ENCODE results near the gene ZNF764. TPM values are rescaled to one million over a fixed set of nuclear protein-coding genes. Genes with fewer than 3 reads are reported as not detected.

ZNF764 gene
- polyA plus RNA-seq, 3 donors, result 0.94 to 4.6 (median 1.0) TPM

DNA sequence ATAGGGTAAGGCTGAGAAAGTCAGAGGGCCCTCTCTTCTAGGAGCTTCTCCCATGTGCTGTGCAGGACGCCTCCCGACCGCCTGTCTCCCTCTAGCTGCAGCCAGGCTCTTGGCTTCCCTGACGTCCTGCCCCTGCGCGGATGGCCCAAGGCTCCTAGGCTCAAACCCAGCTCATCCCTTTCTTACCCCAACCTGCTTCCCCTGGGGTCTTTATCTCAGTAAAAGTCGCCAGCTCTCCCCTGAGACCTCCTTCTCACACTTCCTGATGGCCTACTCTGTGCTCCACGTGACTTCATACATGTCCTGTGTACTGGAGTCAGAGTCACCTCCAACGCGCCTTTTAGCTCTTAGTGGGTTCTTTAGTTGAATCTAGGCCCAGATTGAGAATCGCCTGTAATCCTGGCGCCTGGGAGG, 22.4 kb downstream of the ZNF764 start:
- Histone ChIP-seq H2AFZ (ENCODE audit: insufficient read depth, low read depth, low read length, poor library complexity, severe bottlenecking) (peak overlapping the region; percentile 88), H3K27ac (ENCODE audit: low read depth in 1 of 2, low read length in 2 of 2) (peak overlapping the region; percentile 76 to 80), H4K20me1 (ENCODE audit: insufficient read depth, low read length) (no peaks in the 10 kb centered on the region), H3K79me2 (ENCODE audit: insufficient read depth, low read length) (peaks cover 37% of the 10 kb centered on the region), H3K4me2 (replicated peaks; ENCODE audit: extremely low read depth, low read length, poor library complexity, severe bottlenecking) (peak overlapping the region; percentile 88), H3K4me1 (ENCODE audit: control insufficient read depth in 1 of 2, insufficient read depth in 2 of 2, low read length in 2 of 2) (peaks cover 28 to 35% of the 10 kb centered on the region in 2 donors), H3K4me3 (replicated peaks in 1 of 3; ENCODE audit: low read depth in 2 of 3, low read length in 3 of 3) (peak overlapping the region; percentile 71 to 91 (median 87)), H3K36me3 (replicated peaks in 1 of 2; ENCODE audit: control insufficient read depth in 1 of 2, insufficient read depth in 2 of 2, low read length in 2 of 2) (peaks cover 18 to 23% of the 10 kb centered on the region in 2 donors), H3K9ac (ENCODE audit: insufficient read depth, low read length, poor library complexity, severe bottlenecking) (no peak overlapping the region), H3K27me3 (ENCODE audit: control insufficient read depth in 2 of 2, insufficient read depth in 2 of 2, low read length in 2 of 2) (no peaks in the 10 kb centered on the region), H3K9me3 (replicated peaks in 1 of 2; ENCODE audit: control insufficient read depth in 1 of 2, insufficient read depth in 1 of 2, low read length in 2 of 2) (no peaks in the 10 kb centered on the region)
- peaks cover 15 to 27% of the 10 kb centered on the region in 2 donors for H3K36me3 Mint-ChIP-seq
- H3K9me3 Mint-ChIP-seq, result no peaks in the 10 kb centered on the region
- peak overlapping the region; percentile 87 to 94 (median 91) for H3K27ac Mint-ChIP-seq
- peaks cover 0 to 6% (median 2%) of the 10 kb centered on the region in 3 donors for H3K27me3 Mint-ChIP-seq (ENCODE audit: low read depth in 3 of 3)
- 0% methylated on average over 6 of the region's 12 CpGs for WGBS (ENCODE audit: insufficient coverage)
- H3K4me3 Mint-ChIP-seq, result peak overlapping the region; percentile 90 to 97
- intact Hi-C loops (cut with micrococcal nuclease), result loop anchor here (1.0 to 5.0 kb wide), 4 partner anchors 8 to 37 kb away; partner anchors contain the start of genes ZNF688 (in 1 of the 2) and ZNF764 (in 1 of the 2)
- peaks cover 34% of the 10 kb centered on the region for H3K4me1 Mint-ChIP-seq
- TF ChIP-seq, protein P1, sequence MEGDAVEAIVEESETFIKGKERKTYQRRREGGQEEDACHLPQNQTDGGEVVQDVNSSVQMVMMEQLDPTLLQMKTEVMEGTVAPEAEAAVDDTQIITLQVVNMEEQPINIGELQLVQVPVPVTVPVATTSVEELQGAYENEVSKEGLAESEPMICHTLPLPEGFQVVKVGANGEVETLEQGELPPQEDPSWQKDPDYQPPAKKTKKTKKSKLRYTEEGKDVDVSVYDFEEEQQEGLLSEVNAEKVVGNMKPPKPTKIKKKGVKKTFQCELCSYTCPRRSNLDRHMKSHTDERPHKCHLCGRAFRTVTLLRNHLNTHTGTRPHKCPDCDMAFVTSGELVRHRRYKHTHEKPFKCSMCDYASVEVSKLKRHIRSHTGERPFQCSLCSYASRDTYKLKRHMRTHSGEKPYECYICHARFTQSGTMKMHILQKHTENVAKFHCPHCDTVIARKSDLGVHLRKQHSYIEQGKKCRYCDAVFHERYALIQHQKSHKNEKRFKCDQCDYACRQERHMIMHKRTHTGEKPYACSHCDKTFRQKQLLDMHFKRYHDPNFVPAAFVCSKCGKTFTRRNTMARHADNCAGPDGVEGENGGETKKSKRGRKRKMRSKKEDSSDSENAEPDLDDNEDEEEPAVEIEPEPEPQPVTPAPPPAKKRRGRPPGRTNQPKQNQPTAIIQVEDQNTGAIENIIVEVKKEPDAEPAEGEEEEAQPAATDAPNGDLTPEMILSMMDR (IDR thresholded peaks at IDR 0.05), result peak; percentile 43
- peak; percentile 50 to 59 (median 55) for DNase-seq

DNA sequence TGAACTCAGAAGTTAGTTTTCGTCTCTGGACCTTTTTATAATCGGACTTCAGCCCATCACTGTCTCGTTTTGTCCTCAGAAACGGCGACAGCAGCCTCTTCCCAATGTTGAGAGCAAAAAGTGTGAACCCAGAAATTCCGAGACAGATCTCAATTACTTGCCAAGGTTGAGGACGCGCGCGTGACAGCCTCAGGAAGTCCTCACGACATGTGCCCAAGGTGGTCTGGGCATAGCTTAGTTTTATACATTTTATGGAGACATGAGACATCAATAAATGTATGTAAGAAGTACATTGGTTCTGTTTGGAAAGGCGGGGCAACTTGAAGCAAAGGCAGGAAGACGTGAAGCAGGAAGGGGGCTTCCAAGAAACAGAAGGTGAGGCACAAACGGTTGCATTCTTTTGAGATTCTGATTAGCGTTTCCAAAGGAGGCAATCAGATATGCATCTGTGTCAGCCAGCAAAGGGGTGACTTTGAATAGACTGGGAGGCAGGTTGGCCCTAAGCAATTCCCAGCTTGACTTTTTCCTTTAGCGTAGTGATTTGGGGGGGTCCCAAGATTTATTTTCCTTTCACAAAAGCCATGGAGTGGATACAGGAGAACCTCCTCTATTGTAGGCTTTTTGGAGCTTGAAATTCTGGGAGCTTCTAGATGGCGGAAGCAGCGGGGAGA, 22.9 kb downstream of the ZNF764 start:
- Mint-ChIP-seq H3K4me1 (peaks cover 34% of the 10 kb centered on the region), H3K27ac (peak overlapping the region; percentile 87 to 94 (median 91)), H3K4me3 (peak overlapping the region; percentile 90 to 97), H3K27me3 (ENCODE audit: low read depth in 3 of 3) (peaks cover 0 to 6% (median 2%) of the 10 kb centered on the region in 3 donors), H3K36me3 (peaks cover 20 to 30% of the 10 kb centered on the region in 2 donors), H3K9me3 (no peaks in the 10 kb centered on the region)
- TF ChIP-seq, protein P1 (IDR thresholded peaks at IDR 0.05), result no peak
- WGBS (ENCODE audit: insufficient coverage), result 0% methylated on average over 13 of the region's 18 CpGs
- peak overlapping the region; percentile 76 to 80 for H3K27ac ChIP-seq (ENCODE audit: low read depth in 1 of 2, low read length in 2 of 2)
- H3K79me2 ChIP-seq (ENCODE audit: insufficient read depth, low read length), result peaks cover 41% of the 10 kb centered on the region
- no peaks in the 10 kb centered on the region for H4K20me1 ChIP-seq (ENCODE audit: insufficient read depth, low read length)
- peak overlapping the region; percentile 82 for H3K9ac ChIP-seq (ENCODE audit: insufficient read depth, low read length, poor library complexity, severe bottlenecking)
- H3K4me2 ChIP-seq (replicated peaks; ENCODE audit: extremely low read depth, low read length, poor library complexity, severe bottlenecking), result peak overlapping the region; percentile 88
- DNase-seq, result no peak
- no peaks in the 10 kb centered on the region for H3K27me3 ChIP-seq (ENCODE audit: control insufficient read depth in 2 of 2, insufficient read depth in 2 of 2, low read length in 2 of 2)
- H3K9me3 ChIP-seq (replicated peaks in 1 of 2; ENCODE audit: control insufficient read depth in 1 of 2, insufficient read depth in 1 of 2, low read length in 2 of 2), result no peaks in the 10 kb centered on the region
- peak overlapping the region; percentile 71 to 91 (median 87) for H3K4me3 ChIP-seq (replicated peaks in 1 of 3; ENCODE audit: low read depth in 2 of 3, low read length in 3 of 3)
- H3K36me3 ChIP-seq (replicated peaks in 1 of 2; ENCODE audit: control insufficient read depth in 1 of 2, insufficient read depth in 2 of 2, low read length in 2 of 2), result peaks cover 21 to 28% of the 10 kb centered on the region in 2 donors
- intact Hi-C loops (cut with micrococcal nuclease), result loop anchor here (1.0 to 5.0 kb wide), 4 partner anchors 8 to 37 kb away; partner anchors contain the start of genes ZNF688 (in 1 of the 2) and ZNF764 (in 1 of the 2)
- peaks cover 28 to 35% of the 10 kb centered on the region in 2 donors for H3K4me1 ChIP-seq (ENCODE audit: control insufficient read depth in 1 of 2, insufficient read depth in 2 of 2, low read length in 2 of 2)
- H2AFZ ChIP-seq (ENCODE audit: insufficient read depth, low read depth, low read length, poor library complexity, severe bottlenecking), result peak overlapping the region; percentile 88

Measured in CD14-positive monocyte (primary cell).